RWPE2 (cell line): ENCODE measurements around the gene TLR6.

Experiments used
- ATAC-seq: fragments of 200-7000 bp; cut with Tn5 transposase; 3 replicates; pipeline ENCODE4 v1.9.1; 2021; ENCODE audit warnings: low read depth
- DNase-seq: peaks from one replicate; pipeline ENCODE4 v3.0.0-alpha.2; 2020; ENCODE audit warnings: low spot score
- H3K27ac ChIP-seq: fragments of 450-650 bp; 2 replicates; pipeline ENCODE4 v1.5.1; 2017; ENCODE audit warnings: mild to moderate bottlenecking; ENCODE audit not compliant: poor library complexity, severe bottlenecking
- H3K27me3 ChIP-seq: fragments of 250-450 bp; sonication (Bioruptor Pico); 2 replicates; pipeline ENCODE4 v1.5.1; 2021; ENCODE audit warnings: mild to moderate bottlenecking, moderate library complexity; ENCODE audit not compliant: insufficient read depth, poor library complexity, severe bottlenecking
- H3K36me3 ChIP-seq: fragments of 250-450 bp; sonication (Bioruptor Pico); 2 replicates; pipeline ENCODE4 v1.5.1; 2020; ENCODE audit warnings: low read depth, mild to moderate bottlenecking, moderate library complexity
- H3K4me1 ChIP-seq: fragments of 250-450 bp; sonication (Bioruptor Pico); 2 replicates; pipeline ENCODE4 v1.5.1; 2021; ENCODE audit warnings: mild to moderate bottlenecking, moderate library complexity; ENCODE audit not compliant: insufficient read depth, poor library complexity, severe bottlenecking
- H3K4me3 ChIP-seq: fragments of 250-450 bp; sonication (Bioruptor Pico); 2 replicates; pipeline ENCODE4 v1.5.1; 2021; ENCODE audit warnings: mild to moderate bottlenecking, moderate library complexity; ENCODE audit not compliant: severe bottlenecking
- H3K9me3 ChIP-seq: fragments of 250-450 bp; sonication (Bioruptor Pico); 2 replicates; pipeline ENCODE4 v1.5.1; 2021; ENCODE audit warnings: mild to moderate bottlenecking, moderate library complexity; ENCODE audit not compliant: severe bottlenecking
- CTCF ChIP-seq: fragments of 450-650 bp; IDR thresholded peaks from one replicate; pipeline ENCODE4 v1.5.1; 2017; ENCODE audit warnings: mild to moderate bottlenecking, moderate library complexity; ENCODE audit not compliant: poor library complexity, severe bottlenecking

The TLR6 gene

GRCh38 chr4:38803833-38804653 is 52.6 kb downstream of the TLR6 start:
- no peak for ATAC-seq
- DNase-seq: no peak
- no peak overlapping the region for H3K4me3 ChIP-seq
- no peaks in the 10 kb centered on the region for H3K36me3 ChIP-seq
- no peak for TF ChIP-seq CTCF
- H3K27ac ChIP-seq: no peak overlapping the region
- no peaks in the 10 kb centered on the region for H3K27me3 ChIP-seq
- H3K4me1 ChIP-seq: no peaks in the 10 kb centered on the region
- no peaks in the 10 kb centered on the region for H3K9me3 ChIP-seq

GRCh38 chr4:38802561-38803355 is 53.9 kb downstream of the TLR6 start:
- no peaks in the 10 kb centered on the region for H3K4me1 ChIP-seq
- H3K4me3 ChIP-seq: no peak overlapping the region
- H3K27me3 ChIP-seq: no peaks in the 10 kb centered on the region
- ATAC-seq (no peak), DNase-seq (no peak)
- H3K36me3 ChIP-seq: no peaks in the 10 kb centered on the region
- no peaks in the 10 kb centered on the region for H3K9me3 ChIP-seq
- H3K27ac ChIP-seq: no peak overlapping the region
- no peak for TF ChIP-seq CTCF

- no peak for TF ChIP-seq CTCF
- H3K27ac ChIP-seq: no peak overlapping the region
- no peaks in the 10 kb centered on the region for H3K4me1 ChIP-seq
- H3K9me3 ChIP-seq: no peaks in the 10 kb centered on the region
- ATAC-seq (no peak), DNase-seq (no peak)
- H3K4me3 ChIP-seq: no peak overlapping the region
- no peaks in the 10 kb centered on the region for H3K36me3 ChIP-seq
- H3K27me3 ChIP-seq: no peaks in the 10 kb centered on the region
Observed at GRCh38 chr4:38800961-38801450, 55.6 kb downstream of the TLR6 start.

- Histone ChIP-seq H3K4me3 (no peak overlapping the region), H3K27me3 (no peaks in the 10 kb centered on the region), H3K9me3 (no peaks in the 10 kb centered on the region), H3K36me3 (no peaks in the 10 kb centered on the region), H3K4me1 (no peaks in the 10 kb centered on the region), H3K27ac (no peak overlapping the region)
- no peak for TF ChIP-seq CTCF
- ATAC-seq (no peak), DNase-seq (no peak)
Observed at GRCh38 chr4:38800366-38800765, 56.3 kb downstream of the TLR6 start.
